NCI-H1092 (cell line): ENCODE data around the gene MAD1L1.
"Not testable (repeated sequence)": the region's sequence is repeated elsewhere in the genome, so short reads cannot be mapped to it uniquely, and the experiment has no call there.

Experiments
- DNase-seq: peaks from one replicate; lab custom pipeline; 2025; lab: John Stamatoyannopoulos, UW

Gene MAD1L1

GRCh38 chr7:1850111-1850975 lies 382.4 kb downstream of the MAD1L1 start:
- no peak for DNase-seq

- DNase-seq: no peak
Measured at GRCh38 chr7:1849351-1850041, 383.2 kb downstream of the MAD1L1 start.

GRCh38 chr7:1848911-1849311 lies 383.8 kb downstream of the MAD1L1 start:
- no peak for DNase-seq

GRCh38 chr7:1848013-1848640 lies 384.6 kb downstream of the MAD1L1 start:
- DNase-seq: no peak

- no peak for DNase-seq
Measured at GRCh38 chr7:1847260-1848001, 385.3 kb downstream of the MAD1L1 start.

- no peak for DNase-seq
Measured at GRCh38 chr7:1846331-1847065, 386.2 kb downstream of the MAD1L1 start.

GRCh38 chr7:1845536-1846311 lies 387.0 kb downstream of the MAD1L1 start:
- DNase-seq: no peak

GRCh38 chr7:1844951-1845390 lies 387.8 kb downstream of the MAD1L1 start:
- DNase-seq: no peak

- no peak for DNase-seq
Measured at GRCh38 chr7:1844336-1844950, 388.3 kb downstream of the MAD1L1 start.

GRCh38 chr7:1843921-1844335 lies 388.8 kb downstream of the MAD1L1 start:
- DNase-seq: no peak

- DNase-seq: no peak
Measured at GRCh38 chr7:1843271-1843861, 389.4 kb downstream of the MAD1L1 start.

- DNase-seq: no peak
Measured at GRCh38 chr7:1842321-1843221, 390.2 kb downstream of the MAD1L1 start.

GRCh38 chr7:1841286-1842021 lies 391.3 kb downstream of the MAD1L1 start:
- DNase-seq: not testable (repeated sequence)

- DNase-seq: not testable (repeated sequence)
Measured at GRCh38 chr7:1840744-1841143, 392.0 kb downstream of the MAD1L1 start.

- DNase-seq: no peak
Measured at GRCh38 chr7:1839701-1840100, 393.0 kb downstream of the MAD1L1 start.

- not testable (repeated sequence) for DNase-seq
Measured at GRCh38 chr7:1838911-1839531, 393.7 kb downstream of the MAD1L1 start.

- not testable (repeated sequence) for DNase-seq
Measured at GRCh38 chr7:1838544-1838872, 394.2 kb downstream of the MAD1L1 start.
